HEK293 (cell line): ENCODE data around the gene CD207.
A peak's percentile ranks its signal among the peaks of the same experiment; 100 is the strongest.
"Not testable (repeated sequence)": the region's sequence is repeated elsewhere in the genome, so short reads cannot be mapped to it uniquely, and the experiment has no call there.

Experiments used
- CTCF ChIA-PET: fragments of 350-600 bp; formaldehyde crosslinking; extraction: SDS; loops from one replicate; lab custom pipeline; 2021; ENCODE audit warnings: antibody characterized with exemption; lab: Yijun Ruan, JAX
- POLR2A ChIA-PET: fragments of 300-600 bp; formaldehyde crosslinking; extraction: SDS; loops from one replicate; lab custom pipeline; 2020; ENCODE audit warnings: antibody characterized with exemption, inconsistent platforms; lab: Yijun Ruan, JAX
- H3K27ac ChIP-seq: fragments of 200-500 bp; sonication (Bioruptor generic); 2 replicates; pipeline ENCODE4 v1.5.1; 2014; ENCODE audit warnings: low read depth, low read length, control low read depth, inconsistent platforms; ENCODE audit errors: extremely low read depth
- H3K36me3 ChIP-seq, 2 experiments: fragments of 200-500 bp in 1 of 2; sonication (Bioruptor generic) in 1 of 2; 1 replicate in 1 of 2; 2 replicates in 1 of 2; pipeline ENCODE4 v1.5.1; 2014 to 2017; ENCODE audit warnings: inconsistent platforms in 2 of 2, low read length in 2 of 2; ENCODE audit not compliant: control insufficient read depth in 2 of 2, insufficient read depth in 1 of 2
- H3K4me1 ChIP-seq: fragments of 200-500 bp; sonication (Bioruptor generic); 2 replicates; pipeline ENCODE4 v1.5.1; 2014; ENCODE audit warnings: mild to moderate bottlenecking, low read length, inconsistent platforms; ENCODE audit not compliant: control insufficient read depth, insufficient read depth
- H3K4me3 ChIP-seq: 2 replicates; pipeline ENCODE4 v1.5.1; 2011; ENCODE audit warnings: low read depth, mild to moderate bottlenecking, control low read depth, low read length, moderate library complexity
- H3K9me3 ChIP-seq: fragments of 200-500 bp; sonication (Bioruptor generic); 2 replicates; pipeline ENCODE4 v1.5.1; 2014; ENCODE audit warnings: low read depth, low read length, inconsistent platforms; ENCODE audit not compliant: control insufficient read depth, insufficient read depth
- EGR2 ChIP-seq: fragments of 450-650 bp; formaldehyde crosslinking; IDR thresholded peaks from 2 replicates; pipeline ENCODE4 v1.5.1; 2016; ENCODE audit warnings: low read depth, missing biosample characterization, missing genetic modification characterization
- MEIS1 ChIP-seq: sonication (generic); formaldehyde crosslinking; IDR thresholded peaks from 2 replicates; pipeline ENCODE4 v1.8.1; 2022; ENCODE audit warnings: missing genetic modification reagents, mild to moderate bottlenecking, borderline replicate concordance
- ZFP41 ChIP-seq: fragments of 450-650 bp; formaldehyde crosslinking; IDR thresholded peaks from 2 replicates; pipeline ENCODE4 v1.5.1; 2016; ENCODE audit warnings: missing biosample characterization, missing genetic modification characterization, borderline replicate concordance
- ZFP69B ChIP-seq: fragments of 450-650 bp; formaldehyde crosslinking; IDR thresholded peaks from 2 replicates; pipeline ENCODE4 v1.5.1; 2016; ENCODE audit warnings: missing biosample characterization, missing genetic modification characterization
- ZNF10 ChIP-seq: fragments of 450-650 bp; formaldehyde crosslinking; IDR thresholded peaks from 2 replicates; pipeline ENCODE4 v1.5.1; 2017; ENCODE audit warnings: missing biosample characterization, missing genetic modification characterization
- ZNF133 ChIP-seq: fragments of 450-650 bp; formaldehyde crosslinking; IDR thresholded peaks from 2 replicates; pipeline ENCODE4 v1.5.1; 2016; ENCODE audit warnings: missing biosample characterization, missing genetic modification characterization
- ZNF214 ChIP-seq: fragments of 450-650 bp; formaldehyde crosslinking; IDR thresholded peaks from 2 replicates; pipeline ENCODE4 v1.5.1; 2017; ENCODE audit warnings: missing biosample characterization, mild to moderate bottlenecking, missing genetic modification characterization, borderline replicate concordance
- ZNF23 ChIP-seq: fragments of 450-650 bp; formaldehyde crosslinking; IDR thresholded peaks from 2 replicates; pipeline ENCODE4 v1.5.1; 2016; ENCODE audit warnings: missing biosample characterization, missing genetic modification characterization, borderline replicate concordance
- ZNF324 ChIP-seq: fragments of 450-650 bp; formaldehyde crosslinking; IDR thresholded peaks from 2 replicates; pipeline ENCODE4 v1.5.1; 2016; ENCODE audit warnings: missing biosample characterization, missing genetic modification characterization
- ZNF354C ChIP-seq: fragments of 450-650 bp; formaldehyde crosslinking; IDR thresholded peaks from 2 replicates; pipeline ENCODE4 v1.5.1; 2016; ENCODE audit warnings: missing biosample characterization, missing genetic modification characterization, low read depth, borderline replicate concordance
- ZNF398 ChIP-seq: fragments of 450-650 bp; formaldehyde crosslinking; IDR thresholded peaks from 2 replicates; pipeline ENCODE4 v1.5.1; 2017; ENCODE audit warnings: missing biosample characterization, missing genetic modification characterization
- ZNF404 ChIP-seq: fragments of 450-650 bp; formaldehyde crosslinking; IDR thresholded peaks from 2 replicates; pipeline ENCODE4 v1.5.1; 2017; ENCODE audit warnings: missing biosample characterization, missing genetic modification characterization
- ZNF521 ChIP-seq: fragments of 450-650 bp; formaldehyde crosslinking; IDR thresholded peaks from 2 replicates; pipeline ENCODE4 v1.5.1; 2017; ENCODE audit warnings: missing biosample characterization, mild to moderate bottlenecking, missing genetic modification characterization
- ZNF558 ChIP-seq: fragments of 450-650 bp; formaldehyde crosslinking; IDR thresholded peaks from 2 replicates; pipeline ENCODE4 v1.5.1; 2016; ENCODE audit warnings: missing biosample characterization, missing genetic modification characterization
- ZNF561 ChIP-seq: fragments of 450-650 bp; IDR thresholded peaks from 2 replicates; pipeline ENCODE4 v1.5.1; 2018; ENCODE audit warnings: missing biosample characterization, missing genetic modification characterization, borderline replicate concordance
- ZNF610 ChIP-seq: fragments of 450-650 bp; formaldehyde crosslinking; IDR thresholded peaks from 2 replicates; pipeline ENCODE4 v1.5.1; 2016; ENCODE audit warnings: missing biosample characterization, missing genetic modification characterization, borderline replicate concordance
- ZNF654 ChIP-seq: fragments of 450-650 bp; formaldehyde crosslinking; IDR thresholded peaks from 2 replicates; pipeline ENCODE4 v1.5.1; 2016; ENCODE audit warnings: low read depth, missing biosample characterization, missing genetic modification characterization
- ZNF707 ChIP-seq: fragments of 450-650 bp; formaldehyde crosslinking; IDR thresholded peaks from 2 replicates; pipeline ENCODE4 v1.5.1; 2016; ENCODE audit warnings: missing biosample characterization, missing genetic modification characterization
- ZNF830 ChIP-seq: fragments of 450-650 bp; IDR thresholded peaks from 2 replicates; pipeline ENCODE4 v1.5.0; 2018; ENCODE audit warnings: missing biosample characterization, missing genetic modification characterization, low read depth, mild to moderate bottlenecking, moderate library complexity
- TF ChIP-seq, protein P1 (sequence below): fragments of 450-650 bp; formaldehyde crosslinking; IDR thresholded peaks from 2 replicates; pipeline ENCODE4 v1.5.1; 2016; ENCODE audit warnings: missing biosample characterization, missing genetic modification characterization
- TF ChIP-seq, protein P2 (sequence below): fragments of 450-650 bp; formaldehyde crosslinking; IDR thresholded peaks from 2 replicates; pipeline ENCODE4 v1.5.1; 2016; ENCODE audit warnings: missing biosample characterization, missing genetic modification characterization
- TF ChIP-seq, protein P3 (sequence below): fragments of 450-650 bp; formaldehyde crosslinking; IDR thresholded peaks from 2 replicates; pipeline ENCODE4 v1.5.1; 2016; ENCODE audit warnings: missing biosample characterization, missing genetic modification characterization
- TF ChIP-seq, protein P4 (sequence below): fragments of 450-650 bp; formaldehyde crosslinking; IDR thresholded peaks from 2 replicates; pipeline ENCODE4 v1.5.1; 2016; ENCODE audit warnings: missing biosample characterization, missing genetic modification characterization
- TF ChIP-seq, protein P5 (sequence below): fragments of 450-650 bp; formaldehyde crosslinking; IDR thresholded peaks from 2 replicates; pipeline ENCODE4 v1.5.1; 2016; ENCODE audit warnings: missing biosample characterization, missing genetic modification characterization

Gene CD207

DNA sequence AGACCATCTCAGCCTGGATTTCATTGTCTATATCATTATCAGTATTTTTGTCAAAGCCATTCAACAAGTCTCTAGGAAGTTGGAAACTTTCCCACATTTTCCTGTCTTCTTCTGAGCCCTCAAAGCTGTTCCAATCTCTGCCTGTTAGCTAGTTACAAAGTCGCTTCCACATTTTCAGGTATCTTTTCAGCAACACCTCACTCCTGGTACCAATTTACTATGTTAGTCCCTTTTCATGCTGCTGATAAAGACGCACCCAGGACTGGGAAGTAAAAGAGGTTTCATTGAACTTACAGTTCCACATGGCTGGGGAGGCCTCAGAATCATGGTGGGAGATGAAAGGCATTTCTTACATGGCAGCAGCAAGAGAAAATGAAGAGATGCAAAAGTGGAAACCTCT lies 35.9 kb downstream of the CD207 start:
- no peaks in the 10 kb centered on the region for H3K4me1 ChIP-seq
- H3K4me3 ChIP-seq, result no peak overlapping the region
- no peaks in the 10 kb centered on the region for H3K36me3 ChIP-seq
- TF ChIP-seq ZNF214 (no peak), ZNF521 (tag by site-specific recombination) (no peak), ZNF707 (tag by site-specific recombination) (peak; percentile 89), ZNF133 (no peak)
- H3K27ac ChIP-seq, result no peak overlapping the region
- POLR2A ChIA-PET, result no interaction called here
- CTCF ChIA-PET, result interaction anchor here (1.8 kb wide), 1 partner anchor 10 kb away, joined by 15 read pairs; the partner anchor contains the start of gene FIGLA
- H3K9me3 ChIP-seq, result no peaks in the 10 kb centered on the region

GRCh38 chr2:70797996-70798395 lies 37.6 kb downstream of the CD207 start:
- H3K9me3 ChIP-seq, POLR2A ChIA-PET, H3K4me3 ChIP-seq, H3K4me1 ChIP-seq, H3K27ac ChIP-seq, H3K36me3 ChIP-seq: not testable (repeated sequence)
- CTCF ChIA-PET, result interaction anchor here (0.7 to 1.8 kb wide), 2 partner anchors 8 to 1844 kb away, joined by 3 to 15 read pairs; partner anchors contain the start of gene FIGLA

- Histone ChIP-seq H3K4me3 (no peak overlapping the region), H3K9me3 (no peaks in the 10 kb centered on the region), H3K36me3 (no peaks in the 10 kb centered on the region), H3K4me1 (no peaks in the 10 kb centered on the region), H3K27ac (no peak overlapping the region)
- POLR2A ChIA-PET, result interaction anchor here (0.6 kb wide), 1 partner anchor 20 kb away, joined by 3 read pairs; no protein-coding TSS in a partner anchor
- TF ChIP-seq ZNF830 (tag by site-specific recombination), result no peak
- TF ChIP-seq, protein P1, sequence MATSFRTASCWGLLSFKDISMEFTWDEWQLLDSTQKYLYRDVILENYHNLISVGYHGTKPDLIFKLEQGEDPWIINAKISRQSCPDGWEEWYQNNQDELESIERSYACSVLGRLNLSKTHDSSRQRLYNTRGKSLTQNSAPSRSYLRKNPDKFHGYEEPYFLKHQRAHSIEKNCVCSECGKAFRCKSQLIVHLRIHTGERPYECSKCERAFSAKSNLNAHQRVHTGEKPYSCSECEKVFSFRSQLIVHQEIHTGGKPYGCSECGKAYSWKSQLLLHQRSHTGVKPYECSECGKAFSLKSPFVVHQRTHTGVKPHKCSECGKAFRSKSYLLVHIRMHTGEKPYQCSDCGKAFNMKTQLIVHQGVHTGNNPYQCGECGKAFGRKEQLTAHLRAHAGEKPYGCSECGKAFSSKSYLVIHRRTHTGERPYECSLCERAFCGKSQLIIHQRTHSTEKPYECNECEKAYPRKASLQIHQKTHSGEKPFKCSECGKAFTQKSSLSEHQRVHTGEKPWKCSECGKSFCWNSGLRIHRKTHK (tag by site-specific recombination), result no peak
- no peak for TF ChIP-seq ZNF354C (tag by site-specific recombination)
- TF ChIP-seq ZNF561 (tag by site-specific recombination), result no peak
- no peak for TF ChIP-seq ZNF398 (tag by site-specific recombination)
- TF ChIP-seq ZFP69B (tag by site-specific recombination), result no peak
- TF ChIP-seq ZFP41, result no peak
- TF ChIP-seq, protein P2, sequence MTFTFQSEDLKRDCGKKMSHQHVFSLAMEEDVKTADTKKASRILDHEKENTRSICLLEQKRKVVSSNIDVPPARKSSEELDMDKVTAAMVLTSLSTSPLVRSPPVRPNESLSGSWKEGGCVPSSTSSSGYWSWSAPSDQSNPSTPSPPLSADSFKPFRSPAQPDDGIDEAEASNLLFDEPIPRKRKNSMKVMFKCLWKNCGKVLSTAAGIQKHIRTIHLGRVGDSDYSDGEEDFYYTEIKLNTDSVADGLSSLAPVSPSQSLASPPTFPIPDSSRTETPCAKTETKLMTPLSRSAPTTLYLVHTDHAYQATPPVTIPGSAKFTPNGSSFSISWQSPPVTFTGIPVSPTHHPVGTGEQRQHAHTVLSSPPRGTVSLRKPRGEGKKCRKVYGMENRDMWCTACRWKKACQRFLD (tag by site-specific recombination), result no peak
- no peak for TF ChIP-seq ZNF10
- TF ChIP-seq ZNF610 (tag by site-specific recombination), result no peak
- no peak for TF ChIP-seq ZNF654 (tag by site-specific recombination)
- no peak for TF ChIP-seq ZNF23 (tag by site-specific recombination)
- TF ChIP-seq, protein P3, sequence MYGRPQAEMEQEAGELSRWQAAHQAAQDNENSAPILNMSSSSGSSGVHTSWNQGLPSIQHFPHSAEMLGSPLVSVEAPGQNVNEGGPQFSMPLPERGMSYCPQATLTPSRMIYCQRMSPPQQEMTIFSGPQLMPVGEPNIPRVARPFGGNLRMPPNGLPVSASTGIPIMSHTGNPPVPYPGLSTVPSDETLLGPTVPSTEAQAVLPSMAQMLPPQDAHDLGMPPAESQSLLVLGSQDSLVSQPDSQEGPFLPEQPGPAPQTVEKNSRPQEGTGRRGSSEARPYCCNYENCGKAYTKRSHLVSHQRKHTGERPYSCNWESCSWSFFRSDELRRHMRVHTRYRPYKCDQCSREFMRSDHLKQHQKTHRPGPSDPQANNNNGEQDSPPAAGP, result no peak
- no peak for TF ChIP-seq EGR2
- TF ChIP-seq, protein P4, sequence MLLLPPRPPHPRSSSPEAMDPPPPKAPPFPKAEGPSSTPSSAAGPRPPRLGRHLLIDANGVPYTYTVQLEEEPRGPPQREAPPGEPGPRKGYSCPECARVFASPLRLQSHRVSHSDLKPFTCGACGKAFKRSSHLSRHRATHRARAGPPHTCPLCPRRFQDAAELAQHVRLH (tag by site-specific recombination), result no peak
- TF ChIP-seq, protein P5, sequence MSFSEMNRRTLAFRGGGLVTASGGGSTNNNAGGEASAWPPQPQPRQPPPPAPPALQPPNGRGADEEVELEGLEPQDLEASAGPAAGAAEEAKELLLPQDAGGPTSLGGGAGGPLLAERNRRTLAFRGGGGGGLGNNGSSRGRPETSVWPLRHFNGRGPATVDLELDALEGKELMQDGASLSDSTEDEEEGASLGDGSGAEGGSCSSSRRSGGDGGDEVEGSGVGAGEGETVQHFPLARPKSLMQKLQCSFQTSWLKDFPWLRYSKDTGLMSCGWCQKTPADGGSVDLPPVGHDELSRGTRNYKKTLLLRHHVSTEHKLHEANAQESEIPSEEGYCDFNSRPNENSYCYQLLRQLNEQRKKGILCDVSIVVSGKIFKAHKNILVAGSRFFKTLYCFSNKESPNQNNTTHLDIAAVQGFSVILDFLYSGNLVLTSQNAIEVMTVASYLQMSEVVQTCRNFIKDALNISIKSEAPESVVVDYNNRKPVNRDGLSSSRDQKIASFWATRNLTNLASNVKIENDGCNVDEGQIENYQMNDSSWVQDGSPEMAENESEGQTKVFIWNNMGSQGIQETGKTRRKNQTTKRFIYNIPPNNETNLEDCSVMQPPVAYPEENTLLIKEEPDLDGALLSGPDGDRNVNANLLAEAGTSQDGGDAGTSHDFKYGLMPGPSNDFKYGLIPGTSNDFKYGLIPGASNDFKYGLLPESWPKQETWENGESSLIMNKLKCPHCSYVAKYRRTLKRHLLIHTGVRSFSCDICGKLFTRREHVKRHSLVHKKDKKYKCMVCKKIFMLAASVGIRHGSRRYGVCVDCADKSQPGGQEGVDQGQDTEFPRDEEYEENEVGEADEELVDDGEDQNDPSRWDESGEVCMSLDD (tag by site-specific recombination), result no peak
- no peak for TF ChIP-seq MEIS1 (CRISPR knock-in tag)
- no peak for TF ChIP-seq ZNF324
- no peak for TF ChIP-seq ZNF404 (tag by site-specific recombination)
- no peak for TF ChIP-seq ZNF558 (tag by site-specific recombination)
- CTCF ChIA-PET, result interaction anchor here (0.7 to 1.3 kb wide), 3 partner anchors 15 to 1843 kb away, joined by 3 to 5 read pairs (median 3); no protein-coding TSS in a partner anchor
Measured at GRCh38 chr2:70797506-70797905, 38.1 kb downstream of the CD207 start.
